Stimulated activated CD4-positive, alpha-beta T cell treated with anti-CD3 and anti-CD28 coated beads, Interleukin-1b, Interleukin-23, amount 100 ng/mL, for 1 hour (primary cell): ENCODE results near the gene NTM.
"Not testable (repeated sequence)": the region's sequence is repeated elsewhere in the genome, so short reads cannot be mapped to it uniquely, and the experiment has no call there.

Experiments
- DNase-seq, 2 donors: peaks; one replicate each; pipeline ENCODE4 v3.0.0-alpha.2; 2020; ENCODE audit warnings: low read depth in 2 of 2

The NTM gene

DNA sequence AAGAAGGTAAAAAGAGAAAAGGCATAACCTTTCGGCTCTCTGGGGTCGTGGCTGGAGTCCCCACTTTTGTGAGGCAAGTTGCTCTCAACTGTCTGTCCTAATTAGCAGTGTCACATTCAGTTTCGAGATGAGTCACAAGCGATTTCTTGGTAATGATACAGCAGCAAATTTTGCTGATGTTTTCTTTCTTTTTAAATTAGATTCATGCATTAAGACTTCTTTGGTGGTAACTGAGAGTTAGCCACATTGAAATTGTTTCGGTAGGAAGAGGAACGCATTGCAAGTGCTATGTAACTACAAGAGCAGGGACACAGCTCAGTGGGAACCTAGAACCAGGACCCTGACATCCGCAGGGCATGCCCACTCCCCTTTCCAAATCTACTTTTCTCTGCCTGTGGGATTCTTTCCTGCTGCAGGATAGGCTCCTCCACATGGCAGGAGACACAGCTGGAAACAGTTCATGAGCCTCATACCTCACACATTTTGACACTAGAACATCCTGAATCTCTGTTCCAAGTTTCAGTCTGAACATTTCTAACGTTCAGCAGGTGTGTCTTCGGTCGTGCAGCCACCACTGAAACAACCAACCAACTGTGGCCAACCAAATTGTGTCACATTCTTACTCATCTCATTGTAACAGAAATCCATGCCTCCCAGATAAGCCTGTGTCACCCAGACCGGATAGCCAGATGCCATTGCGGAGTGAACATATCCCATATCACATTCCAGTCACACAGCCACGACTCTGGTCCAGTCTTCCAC lies 987.6 kb downstream of the NTM start:
- DNase-seq, result no peak

DNA sequence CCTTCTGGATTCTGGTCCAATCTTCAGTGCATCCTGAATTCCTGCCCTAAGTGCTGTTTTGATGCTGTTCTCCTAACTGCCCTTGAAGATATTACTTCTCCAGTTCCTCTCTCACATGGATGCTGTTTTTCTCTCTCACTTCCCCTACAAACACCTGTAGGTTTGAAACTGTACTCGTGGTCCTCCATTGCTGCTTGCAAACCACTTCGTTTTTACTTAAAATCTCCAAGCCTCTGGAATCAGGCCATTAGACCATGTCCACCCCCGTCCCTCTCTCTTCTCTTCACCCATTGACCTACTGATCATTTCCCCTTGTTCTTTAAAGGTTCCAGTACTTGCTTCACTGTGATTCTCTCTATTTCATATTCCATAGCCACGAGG lies 988.1 kb downstream of the NTM start:
- no peak for DNase-seq

DNA sequence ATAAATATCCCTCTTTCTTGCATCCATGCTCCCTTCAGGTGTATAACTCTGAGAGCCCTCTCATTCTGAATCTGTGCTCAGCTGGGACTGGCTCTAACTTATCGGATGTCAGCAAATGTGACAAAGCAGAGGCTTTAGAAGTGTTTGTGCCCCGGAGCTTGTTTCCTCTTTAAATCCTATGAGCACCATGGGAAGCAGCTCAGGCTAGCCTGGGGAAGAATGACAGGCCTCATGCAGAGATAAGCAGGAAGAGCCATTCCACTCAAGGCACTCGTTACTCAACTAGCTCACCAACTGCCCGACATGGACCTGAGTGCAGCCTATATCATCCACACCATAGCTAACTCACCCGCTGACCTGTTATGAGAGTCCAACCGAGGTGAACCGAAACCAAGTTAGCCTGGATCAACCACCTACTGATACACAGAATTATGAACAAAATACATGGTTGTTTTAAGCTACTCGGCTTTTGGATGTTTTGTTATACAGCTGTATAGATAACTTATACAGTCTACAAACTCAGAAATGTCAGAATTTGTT lies 990.7 kb downstream of the NTM start:
- no peak for DNase-seq

DNA sequence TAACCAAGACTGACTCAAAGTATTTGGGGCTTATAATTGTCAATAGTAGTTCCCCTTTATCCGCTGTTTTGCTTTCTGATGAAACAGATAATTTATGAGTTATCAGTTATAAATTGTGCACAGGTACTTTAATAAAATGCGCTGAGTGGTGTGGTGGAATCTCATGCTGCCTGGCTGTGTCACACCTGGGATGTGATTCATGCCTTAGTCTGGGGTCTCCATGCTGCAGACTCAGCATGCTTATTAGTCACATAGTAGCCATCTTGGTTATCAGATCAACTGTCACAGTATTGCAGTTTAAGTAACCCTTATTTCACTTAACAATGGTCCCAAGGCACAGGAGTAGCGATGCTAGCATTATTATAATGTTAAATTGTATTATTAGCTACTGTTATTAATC lies 995.2 kb downstream of the NTM start:
- no peak for DNase-seq

DNA sequence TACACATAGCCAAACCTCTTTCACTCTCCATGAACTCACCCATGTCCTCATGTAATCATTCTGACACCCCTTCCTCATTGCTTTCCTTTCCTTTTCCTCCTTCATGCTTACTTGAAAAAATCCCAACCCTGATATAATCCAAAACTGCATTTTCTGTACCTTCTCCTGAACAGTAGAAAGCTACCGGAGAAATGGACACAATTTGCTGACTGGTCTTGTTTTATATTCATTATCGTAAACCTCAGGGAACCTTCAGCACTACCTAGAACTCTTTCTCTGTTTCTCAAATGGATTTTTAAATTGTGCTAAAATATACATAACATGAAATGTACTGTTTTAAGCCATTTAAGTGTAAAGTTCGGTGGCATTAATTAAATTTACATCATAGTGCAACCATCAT lies 996.9 kb downstream of the NTM start:
- DNase-seq, result no peak

DNA sequence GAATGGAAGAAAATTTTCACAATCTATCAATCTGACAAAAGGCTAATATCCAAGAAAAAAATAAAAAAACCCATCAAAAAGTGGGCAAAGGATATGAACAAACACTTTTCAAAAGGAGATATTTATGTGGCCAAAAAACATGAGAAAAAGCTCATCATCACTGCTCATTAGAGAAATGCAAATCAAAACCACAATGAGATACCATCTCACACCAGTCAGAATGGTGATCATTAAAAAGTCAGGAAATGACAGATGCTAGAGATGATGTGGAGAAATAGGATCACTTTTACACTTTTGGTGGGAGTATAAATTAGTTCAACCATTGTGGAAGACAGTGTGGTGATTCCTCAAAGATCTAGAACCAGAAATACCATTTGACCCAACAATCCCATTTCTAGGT lies 999.7 kb downstream of the NTM start:
- not testable (repeated sequence) for DNase-seq

DNA sequence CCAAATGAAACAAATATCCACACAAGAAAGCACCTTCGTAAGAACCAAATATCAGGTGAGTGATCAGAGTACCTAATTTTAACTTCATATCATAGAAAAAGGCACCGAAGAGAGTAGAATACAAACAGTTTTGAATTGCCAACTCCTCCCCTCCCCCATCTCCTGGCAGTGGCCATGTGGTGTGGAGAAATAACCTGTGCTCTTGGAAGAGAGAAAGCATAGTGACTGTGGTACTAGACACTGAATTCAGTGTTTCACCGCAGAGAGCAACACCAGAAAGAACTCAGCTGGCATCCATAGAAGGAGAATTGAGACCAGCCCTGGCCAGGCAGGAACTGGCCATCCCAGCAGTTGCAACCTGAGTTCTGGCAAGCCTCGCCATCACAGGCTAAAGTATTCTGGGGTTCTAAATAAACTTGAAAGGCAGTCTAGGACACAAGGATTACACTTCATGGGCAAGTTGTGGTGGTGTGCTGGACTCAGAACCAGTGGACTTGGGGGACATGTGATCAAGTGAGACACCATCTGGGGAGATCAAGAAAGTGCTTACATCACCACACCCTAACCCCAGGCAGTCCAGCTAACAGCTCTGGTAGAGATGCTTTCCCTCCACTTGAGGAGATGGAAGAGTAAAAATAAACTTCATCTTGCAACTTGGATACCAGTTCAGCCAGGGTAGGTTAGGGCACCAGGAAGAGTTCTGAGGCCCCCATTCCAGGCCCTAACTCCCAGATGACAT lies 1003.2 kb downstream of the NTM start:
- no peak for DNase-seq

DNA sequence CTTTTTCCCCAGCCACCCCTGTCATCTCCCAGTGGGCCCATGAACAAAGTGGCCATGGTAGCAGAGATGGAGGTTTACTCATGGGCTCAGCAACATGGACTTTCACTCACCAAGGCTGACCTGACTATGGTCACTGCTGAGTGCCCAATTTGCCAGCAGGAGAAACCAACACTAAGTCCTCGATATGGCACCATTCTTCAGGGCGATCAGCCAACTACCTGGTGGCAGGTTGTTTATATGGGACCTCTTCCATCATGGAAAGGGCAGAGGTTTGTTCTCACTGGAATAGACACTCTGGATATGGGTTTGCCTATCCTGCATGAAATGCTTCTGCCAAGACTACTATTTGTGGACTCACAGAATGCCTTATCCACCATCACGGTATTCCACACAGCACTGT lies 1009.1 kb downstream of the NTM start:
- DNase-seq, result no peak
